GOT3 (cell line): Measurements from ENCODE around the gene CCDC59.
"Not testable (repeated sequence)": the region's sequence is repeated elsewhere in the genome, so short reads cannot be mapped to it uniquely, and the experiment has no call there.

Experiments
- DNase-seq: peaks from one replicate; lab custom pipeline; 2025; ENCODE audit warnings: mixed read lengths; lab: John Stamatoyannopoulos, UW

CCDC59 gene

GRCh38 chr12:82358200-82359114 lies at the start of gene CCDC59, which contains the start of gene METTL25:
CCDC59 (minus strand) TSS chr12:82358387; CDS start chr12:82358376, 11 bp downstream.
METTL25 (plus strand) TSS chr12:82358529; CDS start chr12:82358566, 37 bp downstream.
- DNase-seq: peak; percentile 88

DNA sequence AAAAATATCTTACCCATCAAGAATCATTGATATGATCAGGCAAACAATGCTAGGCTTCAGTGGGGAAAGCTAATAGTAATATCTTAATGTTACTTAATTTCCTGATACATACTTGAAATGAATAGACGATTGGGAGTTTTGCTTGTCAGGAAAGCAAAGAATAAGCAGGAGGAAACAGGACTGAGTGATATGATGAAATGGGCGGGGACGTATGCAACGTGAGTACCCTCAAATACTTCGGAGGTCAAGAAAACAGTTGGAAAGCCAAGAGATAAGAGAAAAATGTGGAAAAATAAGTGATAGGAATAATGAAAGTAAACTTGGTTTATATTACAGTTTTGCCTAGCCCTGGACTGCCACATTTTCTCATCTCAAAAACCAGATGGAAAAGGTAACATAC lies 49.3 kb upstream of the CCDC59 start:
- DNase-seq: no peak

DNA sequence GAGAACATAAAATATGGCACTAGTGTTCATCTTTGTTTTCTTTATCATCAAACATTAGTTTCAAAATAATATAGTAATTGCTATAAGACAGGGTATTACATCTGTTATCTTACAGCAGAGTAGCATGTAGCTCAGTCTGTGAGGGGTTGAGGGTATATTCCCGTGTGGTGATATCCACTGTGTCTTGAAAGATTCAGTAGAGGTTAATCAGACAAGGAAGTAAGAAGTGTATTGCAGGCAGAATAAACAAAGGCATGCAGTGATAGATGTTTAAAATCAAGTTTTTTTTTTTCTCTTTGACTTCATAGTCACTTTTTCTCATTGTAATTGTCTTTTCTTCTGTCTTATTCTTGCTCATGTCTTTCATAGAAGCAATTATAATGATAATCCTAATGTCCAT lies 48.5 kb upstream of the CCDC59 start:
- no peak for DNase-seq

DNA sequence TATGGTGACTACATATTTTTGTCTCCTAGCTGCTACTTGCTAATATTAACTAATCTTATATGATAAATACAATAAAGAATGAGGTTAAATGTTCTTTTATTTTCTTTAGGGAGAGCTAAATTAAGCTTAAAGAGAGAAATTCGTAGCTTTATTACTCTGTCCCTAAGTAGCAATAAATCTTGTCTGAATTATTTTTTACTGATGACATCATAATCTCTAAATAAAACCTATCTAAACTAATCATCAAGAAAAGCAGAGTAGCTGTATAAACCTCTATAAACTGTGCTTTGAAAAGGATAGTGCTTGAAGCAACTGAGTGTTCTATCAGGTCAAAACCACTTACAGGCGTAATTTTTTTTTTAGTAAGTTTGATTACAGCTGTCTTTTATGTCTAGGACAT lies 42.6 kb upstream of the CCDC59 start:
- DNase-seq: no peak

DNA sequence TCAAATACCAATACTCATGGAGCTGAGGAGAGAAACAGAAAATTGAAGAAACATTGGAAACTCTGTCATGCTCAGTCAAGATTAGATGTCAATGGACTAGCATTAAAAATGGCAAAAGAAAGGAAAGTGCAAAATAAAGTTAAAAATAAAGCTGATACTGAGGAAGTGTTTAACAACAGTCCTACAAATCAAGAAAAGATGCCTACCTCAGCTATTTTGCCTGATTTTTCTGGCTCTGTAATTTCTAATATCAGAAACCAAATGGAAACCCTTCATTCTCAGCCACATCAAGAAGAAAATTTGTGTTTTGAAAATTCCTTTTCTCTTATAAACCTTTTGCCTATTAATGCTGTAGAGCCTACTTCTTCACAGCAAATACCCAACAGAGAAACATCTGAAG lies 40.7 kb upstream of the CCDC59 start:
- no peak for DNase-seq

DNA sequence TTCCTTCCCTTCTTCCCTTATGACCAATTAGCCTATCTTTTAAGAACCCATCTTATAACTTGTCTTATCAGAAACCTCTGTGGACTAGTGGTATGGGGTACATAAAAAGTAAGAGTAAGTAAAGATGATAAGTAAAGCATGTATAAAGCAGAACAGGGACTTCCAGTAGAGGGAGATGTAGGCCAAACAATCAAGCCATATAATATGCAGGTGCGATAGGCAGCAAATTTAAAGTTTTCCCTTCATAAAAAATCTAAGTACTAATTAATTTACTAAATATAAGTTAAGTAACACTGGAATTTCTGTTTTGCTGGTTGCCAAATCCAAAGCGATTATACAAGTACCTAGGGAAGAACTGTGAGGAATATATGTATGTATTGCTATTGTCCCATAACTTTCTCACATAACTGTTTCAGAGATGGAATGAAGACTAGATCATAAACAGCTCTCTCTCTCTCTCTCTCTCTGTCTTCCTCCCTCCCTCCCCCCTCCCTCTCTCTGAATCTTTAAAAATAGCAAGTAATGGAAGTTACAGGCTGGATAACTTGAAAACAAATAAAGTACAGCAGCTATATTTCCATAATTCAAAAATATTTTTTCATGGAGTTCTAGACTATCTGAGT lies 25.9 kb upstream of the CCDC59 start:
- DNase-seq: no peak

DNA sequence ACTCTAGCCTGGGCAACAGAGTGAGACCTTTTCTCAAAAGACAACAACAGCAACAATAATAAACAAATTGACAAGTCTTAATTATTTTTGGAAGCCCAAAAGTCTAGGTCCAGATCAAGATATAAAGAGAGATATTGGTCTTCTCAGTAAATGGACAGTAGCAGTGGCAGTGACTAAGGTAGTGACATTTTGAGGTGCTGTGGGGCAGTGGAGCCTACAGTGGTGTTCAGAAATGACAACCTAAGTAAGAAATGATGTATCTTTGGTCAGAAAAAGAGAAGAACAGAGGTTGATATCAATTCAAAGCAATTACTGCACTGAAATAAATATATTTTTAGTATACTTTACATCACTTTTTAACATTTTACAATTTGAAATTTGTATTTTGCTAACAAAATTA lies 20.8 kb upstream of the CCDC59 start:
- DNase-seq: no peak

GRCh38 chr12:82375201-82375600 lies 17.0 kb upstream of the CCDC59 start:
- no peak for DNase-seq

DNA sequence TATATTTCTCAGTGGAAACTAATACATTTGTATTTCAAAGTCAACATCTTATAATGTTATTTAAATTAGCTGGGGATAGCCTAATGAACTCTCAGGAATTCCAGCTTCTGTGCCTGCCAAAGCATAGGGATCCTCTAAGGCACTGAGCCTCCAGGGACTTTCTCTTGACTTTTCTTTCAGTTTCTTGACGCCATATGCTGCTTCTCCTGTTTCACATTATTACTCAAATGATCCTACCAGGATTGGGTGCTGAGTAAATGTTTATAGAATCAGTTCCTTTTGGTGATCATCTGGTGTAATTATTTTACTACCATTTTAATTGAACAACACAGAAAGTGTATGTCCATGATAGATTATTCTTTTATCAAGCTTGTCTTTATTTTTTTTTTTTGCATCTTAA lies 8.0 kb upstream of the CCDC59 start:
- DNase-seq: no peak

- no peak for DNase-seq
These were observed 5.8 kb upstream of the CCDC59 start for GRCh38 chr12:82363990-82364389.

DNA sequence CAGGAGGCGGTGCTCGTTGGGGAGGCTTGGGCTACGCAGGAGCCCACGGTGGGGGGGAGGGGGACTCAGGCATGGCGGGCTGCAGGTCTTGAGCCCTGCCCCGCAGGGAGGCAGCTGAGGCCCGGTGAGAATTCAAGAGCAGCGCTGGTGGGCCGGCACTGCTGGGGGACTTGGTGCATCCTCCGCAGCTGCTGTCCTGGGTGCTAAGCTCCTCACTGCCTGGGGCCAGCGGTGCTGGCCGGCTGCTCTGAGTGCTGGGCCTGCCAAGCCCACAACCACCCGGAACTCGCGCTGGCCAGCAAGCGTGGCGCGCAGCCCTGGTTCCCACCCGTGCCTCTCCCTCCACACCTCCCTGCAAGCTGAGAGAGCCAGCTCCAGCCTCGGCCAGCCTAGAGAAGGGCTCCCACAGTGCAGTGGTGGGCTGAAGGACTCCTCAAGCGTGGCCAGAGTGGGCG lies 3.3 kb upstream of the CCDC59 start:
- DNase-seq: no peak

DNA sequence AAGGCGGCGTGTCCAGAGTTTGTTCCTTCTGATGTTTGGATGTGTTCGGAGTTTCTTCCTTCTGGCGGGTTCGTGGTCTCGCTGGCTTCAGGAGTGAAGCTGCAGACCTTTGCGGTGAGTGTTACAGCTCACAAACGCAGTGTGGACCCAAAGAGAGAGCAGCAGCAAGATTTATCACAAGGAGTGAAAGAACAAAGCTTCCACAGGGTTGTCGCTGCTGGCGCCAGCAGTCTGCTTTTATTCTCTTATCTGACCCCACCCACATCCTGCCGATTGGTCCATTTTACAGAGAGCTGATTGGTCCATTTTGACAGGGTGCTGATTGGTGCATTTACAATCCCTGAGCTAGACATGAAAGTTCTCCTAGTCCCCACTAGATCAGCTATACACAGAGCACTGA lies 2.6 kb upstream of the CCDC59 start:
- not testable (repeated sequence) for DNase-seq

DNA sequence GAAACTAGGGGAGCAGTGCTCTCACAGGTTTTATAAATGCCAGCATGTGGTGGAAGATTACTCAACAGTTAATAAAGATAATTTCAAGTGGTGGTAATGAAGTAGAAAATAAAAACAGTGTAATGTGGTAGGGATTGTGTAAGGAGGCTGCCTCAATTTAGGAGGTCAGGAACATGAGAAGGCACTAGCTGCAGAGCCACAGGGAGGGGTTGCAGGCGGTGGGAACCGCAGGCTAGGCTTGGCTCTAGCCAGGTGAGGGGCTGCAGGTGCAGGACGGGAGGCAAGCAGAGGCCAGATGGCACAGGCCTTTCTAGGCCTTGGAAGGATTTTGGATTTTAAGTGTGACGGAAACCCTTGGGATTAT lies 910 bp upstream of the CCDC59 start:
- DNase-seq: no peak

DNA sequence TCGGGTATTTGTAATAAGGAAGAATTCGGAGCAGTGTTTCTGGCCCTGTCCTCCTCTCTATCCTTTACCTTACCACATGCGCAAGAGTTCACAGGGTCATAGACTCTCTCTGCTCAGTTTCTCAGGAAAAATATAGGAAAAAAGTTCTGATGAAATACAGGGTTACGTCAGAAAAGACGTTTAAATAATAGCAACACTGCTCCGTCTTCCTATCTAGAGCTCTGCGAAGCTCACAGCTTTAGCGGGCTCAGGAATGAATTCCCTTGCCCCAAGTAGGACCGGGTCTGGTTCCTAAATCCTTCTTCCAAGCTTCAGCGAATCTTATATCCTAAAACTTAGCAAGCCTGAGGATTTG lies 365 bp downstream of the CCDC59 start:
- no peak for DNase-seq

DNA sequence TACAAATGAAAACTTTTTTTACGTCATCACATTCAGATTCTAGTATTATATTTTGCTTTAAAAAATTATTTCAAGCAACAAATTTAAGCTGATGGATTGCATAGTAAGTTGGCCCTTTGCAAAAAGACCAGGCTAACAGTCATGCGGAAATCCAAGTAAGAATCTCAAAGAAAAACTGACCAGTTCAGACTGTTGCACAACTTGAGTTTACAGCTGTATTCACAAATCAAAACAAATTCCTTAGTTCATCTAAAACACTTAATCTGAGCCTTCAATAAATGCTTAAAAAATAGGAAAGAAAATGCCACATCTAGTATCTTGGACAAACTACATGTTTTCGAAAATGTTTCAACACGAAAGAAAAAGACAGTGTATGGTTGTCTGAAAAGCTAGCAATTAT lies 847 bp downstream of the CCDC59 start:
- no peak for DNase-seq

DNA sequence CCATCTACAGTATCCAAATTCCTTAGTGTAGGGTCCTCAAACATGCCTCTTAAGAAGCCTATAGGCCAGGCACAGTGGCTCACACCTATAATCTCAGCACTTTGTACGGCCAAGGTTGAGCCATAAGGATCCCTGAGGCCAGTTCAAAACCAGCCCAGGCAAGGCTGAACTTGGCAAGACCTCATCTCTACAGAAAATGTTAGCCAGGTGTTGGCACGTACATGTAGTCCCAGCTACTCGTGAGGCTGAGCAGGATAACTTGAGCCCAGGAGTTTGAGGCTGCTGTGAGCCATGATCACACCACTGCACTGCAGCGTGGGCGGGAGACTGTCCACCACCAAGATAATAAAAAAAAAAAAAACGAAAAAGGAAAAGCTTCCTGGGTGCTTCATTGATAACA lies 6.8 kb downstream of the CCDC59 start:
- no peak for DNase-seq

GRCh38 chr12:82350161-82350560 lies 8.0 kb downstream of the CCDC59 start:
- DNase-seq: no peak

DNA sequence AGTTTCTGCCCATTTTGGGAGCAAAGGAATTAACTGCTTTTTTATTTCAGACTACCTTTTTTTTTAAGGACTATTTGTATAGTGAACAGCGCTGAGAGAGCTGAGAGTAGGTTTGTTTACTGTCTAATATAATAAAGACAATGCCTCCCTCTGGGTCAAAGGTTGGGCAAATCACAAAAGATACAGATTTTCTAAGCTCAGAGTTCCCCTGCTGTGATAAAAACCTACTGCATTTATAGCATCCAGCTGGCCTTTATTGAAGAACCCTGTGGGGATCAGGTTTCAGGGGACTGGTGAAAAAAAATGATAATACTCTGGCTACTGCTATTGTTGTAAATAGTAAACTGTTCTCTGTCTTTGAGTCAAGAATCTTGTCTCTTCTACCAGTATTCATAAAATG lies 28.7 kb downstream of the CCDC59 start:
- no peak for DNase-seq

GRCh38 chr12:82327861-82328260 lies 30.3 kb downstream of the CCDC59 start:
- no peak for DNase-seq

DNA sequence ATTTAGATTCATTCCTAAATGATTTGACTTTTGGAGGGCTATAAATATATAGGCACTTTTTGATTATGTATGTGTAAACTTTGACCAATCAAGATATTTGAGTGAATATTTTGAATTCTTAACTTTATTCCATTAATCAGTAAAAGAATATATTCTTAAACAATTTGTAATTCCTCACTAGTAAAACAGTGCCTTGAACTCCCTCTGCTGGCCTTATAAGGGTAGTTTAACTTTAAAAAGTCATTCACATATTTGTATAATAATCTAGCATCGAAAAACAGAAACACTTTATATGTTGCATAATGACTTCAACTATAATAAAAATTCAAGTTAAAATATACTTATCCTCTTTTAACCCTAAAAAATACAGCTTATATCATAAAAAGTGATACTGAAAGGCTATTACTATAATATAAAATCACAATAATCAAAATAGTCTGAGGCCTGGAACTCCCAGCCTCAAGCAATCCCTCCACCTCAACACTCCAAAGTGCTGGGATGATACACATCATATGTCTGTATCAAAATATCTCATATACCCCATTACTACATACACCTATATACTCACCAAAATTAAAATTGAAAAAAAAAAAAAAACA lies 31.2 kb downstream of the CCDC59 start:
- no peak for DNase-seq

- no peak for DNase-seq
These were observed 32.4 kb downstream of the CCDC59 start for GRCh38 chr12:82325540-82326336.

DNA sequence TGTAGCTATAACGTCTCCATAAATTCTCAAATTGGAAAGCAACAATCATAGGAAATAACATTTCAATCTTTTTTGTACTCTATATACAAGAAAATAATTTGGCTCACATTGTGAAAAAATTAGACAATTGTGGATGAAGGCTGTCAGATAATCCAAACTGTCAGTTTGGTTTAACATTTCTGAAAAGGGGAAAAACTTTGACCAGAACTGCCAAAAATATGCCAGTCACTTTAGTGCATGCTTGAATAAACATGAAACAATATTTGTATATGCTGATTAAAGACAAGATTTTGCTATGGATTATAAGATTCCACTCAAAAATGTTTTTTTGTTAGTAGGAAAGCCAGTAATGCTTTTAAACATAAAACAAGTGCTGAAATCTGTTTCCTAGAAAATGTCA lies 38.9 kb downstream of the CCDC59 start:
- no peak for DNase-seq
